ENCODE results near the gene AMPH. TPM values are rescaled to one million over a fixed set of nuclear protein-coding genes. Genes with fewer than 3 reads are reported as not detected.

The AMPH gene
- total RNA-seq, 3 donors from 2014 or later = 0.41 to 3.2 (median 1.2) TPM

GRCh38 chr7:38453826-38454225 is 177.3 kb downstream of the AMPH start:
- no peaks in the 10 kb centered on the region for H3K9me3 ChIP-seq
- H3K4me3 ChIP-seq = no peak overlapping the region
- intact Hi-C loops (cut with DNase I, micrococcal nuclease) = no loop called here
- ATAC-seq = no peak
- no peak for TF ChIP-seq CTCF (IDR thresholded peaks at IDR 0.05)
- no peaks in the 10 kb centered on the region for H3K36me3 ChIP-seq (ENCODE audit: low read depth)
- H3K4me1 ChIP-seq (ENCODE audit: low read depth) = no peaks in the 10 kb centered on the region
- no peak for DNase-seq

DNA sequence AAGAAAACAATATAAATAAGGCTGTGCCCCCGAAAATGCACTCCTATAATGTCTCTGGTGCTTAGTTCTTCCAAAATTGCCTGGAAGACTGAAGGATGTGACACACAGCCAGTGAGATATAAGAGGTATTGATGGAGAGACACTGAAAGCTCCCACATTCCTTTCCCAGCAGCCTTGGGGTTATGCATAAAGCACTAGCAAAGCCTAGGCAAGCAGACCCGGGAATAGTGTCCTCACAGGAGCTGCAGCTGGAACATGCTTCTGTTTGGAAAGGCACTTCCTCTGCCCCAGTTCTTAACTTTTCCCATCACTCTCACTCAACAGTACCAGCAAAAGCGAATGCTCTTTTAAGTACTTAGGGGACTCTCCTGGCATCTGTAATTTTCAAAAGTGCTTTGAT is 178.0 kb downstream of the AMPH start:
- intact Hi-C loops (cut with DNase I, micrococcal nuclease) = no loop called here
- DNase-seq (no peak), ATAC-seq (no peak)
- no peaks in the 10 kb centered on the region for H3K9me3 ChIP-seq
- TF ChIP-seq CTCF (IDR thresholded peaks at IDR 0.05) = no peak
- H3K4me3 ChIP-seq = no peak overlapping the region
- H3K36me3 ChIP-seq (ENCODE audit: low read depth) = no peaks in the 10 kb centered on the region
- H3K4me1 ChIP-seq (ENCODE audit: low read depth) = no peaks in the 10 kb centered on the region

GRCh38 chr7:38452681-38453108 is 178.5 kb downstream of the AMPH start:
- H3K4me3 ChIP-seq = no peak overlapping the region
- no peaks in the 10 kb centered on the region for H3K9me3 ChIP-seq
- H3K4me1 ChIP-seq (ENCODE audit: low read depth) = no peaks in the 10 kb centered on the region
- intact Hi-C loops (cut with DNase I, micrococcal nuclease) = no loop called here
- no peaks in the 10 kb centered on the region for H3K36me3 ChIP-seq (ENCODE audit: low read depth)
- no peak for DNase-seq
- TF ChIP-seq CTCF (IDR thresholded peaks at IDR 0.05) = no peak
- ATAC-seq = no peak

DNA sequence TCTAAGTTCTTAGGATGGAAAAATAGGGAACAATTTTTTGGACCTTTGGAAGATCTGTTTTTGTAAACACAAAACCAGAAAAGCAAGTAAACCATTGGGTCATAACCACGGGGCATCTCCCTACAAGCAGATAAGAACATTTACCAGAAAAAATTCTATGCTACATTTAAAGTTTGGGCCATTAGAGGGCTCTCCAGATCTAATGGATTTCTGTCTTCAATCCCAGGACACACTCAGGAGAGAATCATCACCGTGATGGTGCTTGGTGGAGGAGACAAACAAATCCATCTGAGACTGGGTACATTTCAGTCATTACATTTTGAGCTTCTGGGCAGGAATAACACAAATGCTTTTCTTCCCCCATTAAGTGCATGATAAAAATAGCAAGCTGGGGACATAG is 179.3 kb downstream of the AMPH start:
- TF ChIP-seq CTCF (IDR thresholded peaks at IDR 0.05) = no peak
- no peak for ATAC-seq

DNA sequence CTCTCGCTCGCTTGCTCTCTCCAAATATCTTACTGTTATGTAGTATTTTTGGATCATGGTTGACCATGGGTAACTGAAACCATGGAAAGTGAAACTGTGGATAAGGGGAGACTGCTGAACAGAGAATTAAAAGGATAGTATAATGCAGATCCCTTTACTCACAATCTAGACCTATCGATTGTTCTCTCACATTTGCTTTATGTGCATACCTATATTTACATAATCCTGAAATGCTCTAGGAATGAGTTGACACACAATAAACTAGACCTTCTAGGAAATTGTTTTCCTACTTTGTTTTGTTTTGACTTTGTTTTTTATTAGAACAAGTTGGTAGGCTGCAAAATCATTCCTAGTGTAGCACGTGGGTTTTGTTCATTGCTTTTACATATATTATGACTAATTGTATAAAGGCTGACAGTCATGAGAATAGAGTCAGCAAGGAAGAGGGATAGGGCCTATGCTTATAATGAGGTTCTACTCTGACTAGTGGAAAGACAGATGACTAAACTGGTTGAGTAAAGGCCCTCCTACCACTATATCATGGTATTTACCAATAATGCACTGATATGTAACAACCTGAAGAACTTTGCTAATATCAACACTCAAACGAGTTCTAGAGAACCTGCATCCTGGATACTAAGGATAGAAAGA is 182.5 kb downstream of the AMPH start:
- no peak overlapping the region for H3K4me3 ChIP-seq
- H3K9me3 ChIP-seq = no peaks in the 10 kb centered on the region
- intact Hi-C loops (cut with DNase I, micrococcal nuclease) = no loop called here
- DNase-seq (no peak), ATAC-seq (no peak)
- H3K36me3 ChIP-seq (ENCODE audit: low read depth) = no peaks in the 10 kb centered on the region
- TF ChIP-seq CTCF (IDR thresholded peaks at IDR 0.05) = no peak
- no peaks in the 10 kb centered on the region for H3K4me1 ChIP-seq (ENCODE audit: low read depth)

More for the DNA sequence above, 179.3 kb downstream of the AMPH start:
- intact Hi-C loops (cut with DNase I, micrococcal nuclease) = no loop called here
- Histone ChIP-seq H3K36me3 (ENCODE audit: low read depth) (no peaks in the 10 kb centered on the region), H3K4me1 (ENCODE audit: low read depth) (no peaks in the 10 kb centered on the region), H3K9me3 (no peaks in the 10 kb centered on the region), H3K4me3 (no peak overlapping the region)
- DNase-seq = no peak

- Histone ChIP-seq H3K36me3 (ENCODE audit: low read depth) (no peaks in the 10 kb centered on the region), H3K4me1 (ENCODE audit: low read depth) (no peaks in the 10 kb centered on the region), H3K4me3 (no peak overlapping the region), H3K9me3 (no peaks in the 10 kb centered on the region)
- no peak for TF ChIP-seq CTCF (IDR thresholded peaks at IDR 0.05)
- no peak for ATAC-seq
- no peak for DNase-seq
- intact Hi-C loops (cut with DNase I, micrococcal nuclease) = no loop called here
These were observed 183.1 kb downstream of the AMPH start for GRCh38 chr7:38448054-38448453.
